Liver (tissue), 9 donors: ENCODE data around the gene KCNQ1. TPM values are rescaled to one million over a fixed set of nuclear protein-coding genes. Genes with fewer than 3 reads are reported as not detected.

Source experiments
- DNase-seq: peaks from one replicate; pipeline ENCODE4 v3.0.0-alpha.2; 2017; ENCODE audit warnings: low spot score
- H3K27ac ChIP-seq, 2 donors: one replicate each; pipeline ENCODE4 v1.7.0; 2013; ENCODE audit warnings: inconsistent platforms in 2 of 2, low read length in 2 of 2, control low read depth in 1 of 2, low read depth in 1 of 2, mild to moderate bottlenecking in 1 of 2
- H3K27me3 ChIP-seq, 4 donors: one replicate each; pipeline versions ENCODE4 v1.6.1 to v1.7.0; 2013; ENCODE audit warnings: low read length in 3 of 4, inconsistent platforms in 1 of 4, mild to moderate bottlenecking in 1 of 4, moderate library complexity in 1 of 4; ENCODE audit not compliant: control insufficient read depth in 4 of 4, insufficient read depth in 4 of 4
- H3K36me3 ChIP-seq, 4 donors: one replicate each; pipeline versions ENCODE4 v1.6.1 to v1.7.0; 2013; ENCODE audit warnings: low read length in 3 of 4, mild to moderate bottlenecking in 3 of 4, low read depth in 1 of 4, moderate library complexity in 1 of 4; ENCODE audit not compliant: control insufficient read depth in 4 of 4, insufficient read depth in 3 of 4
- H3K4me1 ChIP-seq, 4 donors: one replicate each; pipeline versions ENCODE4 v1.6.1 to v1.7.0; 2013; ENCODE audit warnings: low read length in 3 of 4, mild to moderate bottlenecking in 3 of 4, moderate library complexity in 1 of 4; ENCODE audit not compliant: control insufficient read depth in 4 of 4, insufficient read depth in 4 of 4
- H3K4me3 ChIP-seq, 3 donors: one replicate each; pipeline versions ENCODE4 v1.6.1 to v1.7.0; 2013; ENCODE audit warnings: low read length in 3 of 3, control low read depth in 1 of 3, low read depth in 1 of 3, mild to moderate bottlenecking in 1 of 3
- H3K9ac ChIP-seq, 2 donors: one replicate each; pipeline ENCODE4 v1.7.0; 2013; ENCODE audit warnings: low read length in 2 of 2, mild to moderate bottlenecking in 2 of 2, moderate library complexity in 2 of 2, control low read depth in 1 of 2, low read depth in 1 of 2
- H3K9me3 ChIP-seq, 4 donors: one replicate each; pipeline versions ENCODE4 v1.6.1 to v1.7.0; 2013; ENCODE audit warnings: low read length in 3 of 4; ENCODE audit not compliant: control insufficient read depth in 4 of 4
- EGR1 ChIP-seq, 2 donors: IDR thresholded peaks; 2 replicates each; pipeline ENCODE4 v1.6.1; 2016 to 2018; ENCODE audit warnings: antibody characterized with exemption in 2 of 2, low read depth in 2 of 2
- FOXA2 ChIP-seq: IDR thresholded peaks from 2 replicates; pipeline ENCODE4 v1.6.1; 2016; ENCODE audit warnings: antibody characterized with exemption
- GABPA ChIP-seq, 2 donors: IDR thresholded peaks in 1 of 2; conservative IDR thresholded peaks in 1 of 2; 2 replicates each; pipeline ENCODE4 v1.6.1; 2016; ENCODE audit warnings: antibody characterized with exemption in 2 of 2, mild to moderate bottlenecking in 1 of 2, moderate library complexity in 1 of 2
- HNF4A ChIP-seq, 2 donors: conservative IDR thresholded peaks; 2 replicates each; pipeline ENCODE4 v1.6.1; 2016; ENCODE audit warnings: antibody characterized with exemption in 2 of 2, mild to moderate bottlenecking in 2 of 2
- HNF4G ChIP-seq: IDR thresholded peaks from 2 replicates; pipeline ENCODE4 v1.6.1; 2016; ENCODE audit warnings: antibody characterized with exemption
- JUND ChIP-seq, 2 donors: IDR thresholded peaks; 2 replicates each; pipeline ENCODE4 v1.6.1; 2016; ENCODE audit warnings: antibody characterized with exemption in 2 of 2
- NR2F2 ChIP-seq: IDR thresholded peaks from 2 replicates; pipeline ENCODE4 v1.6.1; 2016; ENCODE audit warnings: antibody characterized with exemption
- RAD21 ChIP-seq, 2 donors: IDR thresholded peaks; 2 replicates each; pipeline ENCODE4 v1.6.1; 2016; ENCODE audit warnings: antibody characterized with exemption in 2 of 2, mild to moderate bottlenecking in 2 of 2
- RXRA ChIP-seq, 2 donors: IDR thresholded peaks; 2 replicates each; pipeline ENCODE4 v1.6.1; 2017 to 2018; ENCODE audit warnings: antibody characterized with exemption in 2 of 2, mild to moderate bottlenecking in 1 of 2
- SP1 ChIP-seq: IDR thresholded peaks from 2 replicates; pipeline ENCODE4 v1.6.1; 2018; ENCODE audit warnings: antibody characterized with exemption, mild to moderate bottlenecking
- TAF1 ChIP-seq: conservative IDR thresholded peaks from 2 replicates; pipeline ENCODE4 v1.6.1; 2016; ENCODE audit warnings: antibody characterized with exemption, mild to moderate bottlenecking
- YY1 ChIP-seq: IDR thresholded peaks from 2 replicates; pipeline ENCODE4 v1.6.1; 2016; ENCODE audit warnings: antibody characterized with exemption, mild to moderate bottlenecking
- WGBS: extraction: QIAGEN DNeasy Blood & Tissue Kit; methylation state at CpG from one replicate; pipeline ENCODE4 v1.1.7; 2013; 5-methylcytosine and 5-hydroxymethylcytosine counted together
- polyA plus RNA-seq, 2 donors: library from polyadenylated mRNA; stranded (reverse) in 1 of 2; unstranded in 1 of 2; fragments of 200-250 nt in 1 of 2; fragments of >200 nt in 1 of 2; fragmentation: Nextera tagmentation in 1 of 2; extraction: Ambion mirVana in 1 of 2; gene quantifications; one replicate each; pipeline versions ENCODE4 v1.2.1 to v1.2.3, GENCODE V29; 2013 to 2015
- total RNA-seq, 2 donors: library from RNA; depleted of rRNA; stranded (reverse); fragments of >200 nt; gene quantifications; one replicate each; pipeline ENCODE4 v1.2.3, GENCODE V29; 2014
- TF ChIP-seq, protein P1 (sequence below): IDR thresholded peaks from 2 replicates; pipeline ENCODE4 v1.6.1; 2016; ENCODE audit warnings: antibody characterized with exemption
- TF ChIP-seq, protein P2 (sequence below): fragments of 150-350 bp; IDR thresholded peaks from 2 replicates; pipeline ENCODE4 v1.5.1; 2017; ENCODE audit warnings: improper control_type of control experiment, low read depth, low read length; ENCODE audit not compliant: missing input control
- TF ChIP-seq, protein P3 (sequence below): IDR thresholded peaks from 2 replicates; pipeline ENCODE4 v1.6.1; 2016; ENCODE audit warnings: antibody characterized with exemption
- TF ChIP-seq, protein P4 (sequence below): IDR thresholded peaks from 2 replicates; pipeline ENCODE4 v1.6.1; 2016; ENCODE audit warnings: antibody characterized with exemption
- donor health status: healthy.
- donor health status: healthy.
- donor health status: healthy.
- donor health status: healthy.
- donor health status: healthy.

The KCNQ1 gene
- total and polyA plus RNA-seq, 4 donors: 0.31 to 2.2 (median 1.5) TPM

DNA sequence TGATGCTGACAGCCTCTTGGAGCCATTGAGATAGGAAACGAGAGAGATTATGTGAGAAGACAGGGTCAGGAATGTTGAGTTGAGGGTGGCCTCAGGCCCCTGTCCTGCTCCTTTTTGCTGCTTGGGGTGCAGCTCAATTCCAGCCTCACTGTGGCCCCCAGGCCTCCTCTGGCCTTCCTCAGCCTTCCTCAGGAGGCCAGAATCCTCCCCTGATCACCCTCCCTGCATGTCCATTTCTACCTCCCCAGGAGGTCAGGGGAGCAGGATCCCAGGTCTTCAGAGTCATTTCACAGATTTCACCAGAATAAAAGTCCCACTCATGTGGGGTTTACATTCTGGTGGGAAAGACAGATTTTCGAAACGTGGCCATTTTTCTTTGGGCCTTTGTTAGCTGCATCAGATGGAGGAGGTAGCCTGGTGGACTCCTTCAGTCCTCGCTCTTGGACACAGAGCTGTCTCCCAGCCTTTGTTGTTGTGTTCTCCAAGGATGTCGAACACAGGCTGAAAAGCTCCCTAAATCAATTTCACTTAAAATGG, 257.2 kb downstream of the KCNQ1 start:
- H3K4me3 ChIP-seq: no peak overlapping the region
- WGBS: 95% methylated on average over 5 of the region's 5 CpGs
- no peak overlapping the region for H3K27ac ChIP-seq
- no peaks in the 10 kb centered on the region for H3K27me3 ChIP-seq
- H3K9ac ChIP-seq: no peak overlapping the region
- no peak for DNase-seq
- H3K9me3 ChIP-seq: peaks cover 0 to 3% (median 0%) of the 10 kb centered on the region in 4 donors
- H3K36me3 ChIP-seq: no peaks in the 10 kb centered on the region
- peaks cover 0 to 19% (median 8%) of the 10 kb centered on the region in 4 donors for H3K4me1 ChIP-seq
- TF ChIP-seq TAF1: no peak
- TF ChIP-seq, protein P1, sequence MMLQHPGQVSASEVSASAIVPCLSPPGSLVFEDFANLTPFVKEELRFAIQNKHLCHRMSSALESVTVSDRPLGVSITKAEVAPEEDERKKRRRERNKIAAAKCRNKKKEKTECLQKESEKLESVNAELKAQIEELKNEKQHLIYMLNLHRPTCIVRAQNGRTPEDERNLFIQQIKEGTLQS: no peak
- TF ChIP-seq, protein P2, sequence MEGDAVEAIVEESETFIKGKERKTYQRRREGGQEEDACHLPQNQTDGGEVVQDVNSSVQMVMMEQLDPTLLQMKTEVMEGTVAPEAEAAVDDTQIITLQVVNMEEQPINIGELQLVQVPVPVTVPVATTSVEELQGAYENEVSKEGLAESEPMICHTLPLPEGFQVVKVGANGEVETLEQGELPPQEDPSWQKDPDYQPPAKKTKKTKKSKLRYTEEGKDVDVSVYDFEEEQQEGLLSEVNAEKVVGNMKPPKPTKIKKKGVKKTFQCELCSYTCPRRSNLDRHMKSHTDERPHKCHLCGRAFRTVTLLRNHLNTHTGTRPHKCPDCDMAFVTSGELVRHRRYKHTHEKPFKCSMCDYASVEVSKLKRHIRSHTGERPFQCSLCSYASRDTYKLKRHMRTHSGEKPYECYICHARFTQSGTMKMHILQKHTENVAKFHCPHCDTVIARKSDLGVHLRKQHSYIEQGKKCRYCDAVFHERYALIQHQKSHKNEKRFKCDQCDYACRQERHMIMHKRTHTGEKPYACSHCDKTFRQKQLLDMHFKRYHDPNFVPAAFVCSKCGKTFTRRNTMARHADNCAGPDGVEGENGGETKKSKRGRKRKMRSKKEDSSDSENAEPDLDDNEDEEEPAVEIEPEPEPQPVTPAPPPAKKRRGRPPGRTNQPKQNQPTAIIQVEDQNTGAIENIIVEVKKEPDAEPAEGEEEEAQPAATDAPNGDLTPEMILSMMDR: no peak
- TF ChIP-seq, protein P3, sequence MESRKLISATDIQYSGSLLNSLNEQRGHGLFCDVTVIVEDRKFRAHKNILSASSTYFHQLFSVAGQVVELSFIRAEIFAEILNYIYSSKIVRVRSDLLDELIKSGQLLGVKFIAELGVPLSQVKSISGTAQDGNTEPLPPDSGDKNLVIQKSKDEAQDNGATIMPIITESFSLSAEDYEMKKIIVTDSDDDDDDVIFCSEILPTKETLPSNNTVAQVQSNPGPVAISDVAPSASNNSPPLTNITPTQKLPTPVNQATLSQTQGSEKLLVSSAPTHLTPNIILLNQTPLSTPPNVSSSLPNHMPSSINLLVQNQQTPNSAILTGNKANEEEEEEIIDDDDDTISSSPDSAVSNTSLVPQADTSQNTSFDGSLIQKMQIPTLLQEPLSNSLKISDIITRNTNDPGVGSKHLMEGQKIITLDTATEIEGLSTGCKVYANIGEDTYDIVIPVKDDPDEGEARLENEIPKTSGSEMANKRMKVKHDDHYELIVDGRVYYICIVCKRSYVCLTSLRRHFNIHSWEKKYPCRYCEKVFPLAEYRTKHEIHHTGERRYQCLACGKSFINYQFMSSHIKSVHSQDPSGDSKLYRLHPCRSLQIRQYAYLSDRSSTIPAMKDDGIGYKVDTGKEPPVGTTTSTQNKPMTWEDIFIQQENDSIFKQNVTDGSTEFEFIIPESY: no peak
- TF ChIP-seq JUND (IDR thresholded peaks at IDR 0.05): no peak
- TF ChIP-seq, protein P4, sequence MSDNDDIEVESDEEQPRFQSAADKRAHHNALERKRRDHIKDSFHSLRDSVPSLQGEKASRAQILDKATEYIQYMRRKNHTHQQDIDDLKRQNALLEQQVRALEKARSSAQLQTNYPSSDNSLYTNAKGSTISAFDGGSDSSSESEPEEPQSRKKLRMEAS: no peak
- TF ChIP-seq RXRA (IDR thresholded peaks at IDR 0.05): no peak
- TF ChIP-seq HNF4G: no peak

DNA sequence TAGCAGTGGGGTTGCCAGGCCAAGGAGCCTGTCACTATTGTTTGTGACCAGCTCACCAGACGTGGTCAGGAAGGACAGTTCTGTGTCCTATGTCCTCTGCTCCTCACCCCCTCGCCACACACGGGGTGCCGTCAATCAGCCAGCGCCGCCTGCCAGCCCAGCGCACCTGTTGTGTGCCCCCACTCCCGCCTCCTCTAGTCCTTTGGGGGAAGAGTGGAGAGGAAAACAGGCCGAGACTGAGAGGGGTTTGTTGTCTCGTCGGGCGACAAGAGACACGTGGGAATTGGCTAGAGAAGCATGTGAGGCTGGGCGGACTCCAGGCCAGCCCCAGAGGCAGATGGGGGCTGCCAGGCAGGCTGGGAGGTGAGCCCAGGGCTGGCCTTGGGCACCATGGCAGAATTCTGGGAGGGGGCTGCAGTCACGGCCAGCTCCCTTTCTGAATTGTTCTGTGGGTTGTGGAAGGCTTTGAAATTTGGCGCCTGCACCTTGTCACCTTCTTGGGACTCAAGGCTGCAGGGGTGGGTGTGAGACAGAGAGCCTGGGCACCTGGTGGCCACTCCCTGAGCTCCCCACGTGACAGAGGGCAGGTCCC, 258.1 kb downstream of the KCNQ1 start:
- Histone ChIP-seq H3K27me3 (no peaks in the 10 kb centered on the region), H3K36me3 (no peaks in the 10 kb centered on the region), H3K9ac (no peak overlapping the region), H3K4me1 (peaks cover 0 to 15% (median 7%) of the 10 kb centered on the region in 4 donors), H3K27ac (no peak overlapping the region), H3K4me3 (no peak overlapping the region), H3K9me3 (peaks cover 0 to 3% (median 0%) of the 10 kb centered on the region in 4 donors)
- 87% methylated on average over 17 of the region's 17 CpGs for WGBS
- DNase-seq: no peak
- TF ChIP-seq RAD21 (IDR thresholded peaks at IDR 0.05): no peak
- TF ChIP-seq RXRA (IDR thresholded peaks at IDR 0.05): no peak
- TF ChIP-seq JUND (IDR thresholded peaks at IDR 0.05): no peak
- TF ChIP-seq, protein P3: no peak
- no peak for TF ChIP-seq EGR1 (IDR thresholded peaks at IDR 0.05; ENCODE audit: low read depth in 2 of 2)
- no peak for TF ChIP-seq YY1
- TF ChIP-seq, protein P4: no peak
- TF ChIP-seq NR2F2: no peak
- TF ChIP-seq HNF4A (conservative IDR thresholded peaks at IDR 0.05): no peak
- TF ChIP-seq GABPA (IDR thresholded peaks at IDR 0.05 in 1 of 2, conservative IDR thresholded peaks at IDR 0.05 in 1 of 2): no peak
- no peak for TF ChIP-seq FOXA2
- no peak for TF ChIP-seq SP1
- TF ChIP-seq, protein P1: no peak
